ENCODE data around the gene GPC2.
A peak's percentile ranks its signal among the peaks of the same experiment; 100 is the strongest.
"Not testable (repeated sequence)": the region's sequence is repeated elsewhere in the genome, so short reads cannot be mapped to it uniquely, and the experiment has no call there.

The GPC2 gene

GRCh38 chr7:100152404-100152803 lies 24.8 kb downstream of the GPC2 start:
- DNase-seq (ENCODE audit: low read depth, low spot score), result no peak

GRCh38 chr7:100148559-100149328 lies 28.4 kb downstream of the GPC2 start, which contains the start of gene LAMTOR4:
Gene LAMTOR4 (plus strand): TSS chr7:100148918. CDS start chr7:100148973, 55 bp downstream.
- peak; percentile 100 for DNase-seq (ENCODE audit: low read depth, low spot score)

GRCh38 chr7:100148225-100148558 lies 29.0 kb downstream of the GPC2 start:
- DNase-seq (ENCODE audit: low read depth, low spot score), result no peak

DNA sequence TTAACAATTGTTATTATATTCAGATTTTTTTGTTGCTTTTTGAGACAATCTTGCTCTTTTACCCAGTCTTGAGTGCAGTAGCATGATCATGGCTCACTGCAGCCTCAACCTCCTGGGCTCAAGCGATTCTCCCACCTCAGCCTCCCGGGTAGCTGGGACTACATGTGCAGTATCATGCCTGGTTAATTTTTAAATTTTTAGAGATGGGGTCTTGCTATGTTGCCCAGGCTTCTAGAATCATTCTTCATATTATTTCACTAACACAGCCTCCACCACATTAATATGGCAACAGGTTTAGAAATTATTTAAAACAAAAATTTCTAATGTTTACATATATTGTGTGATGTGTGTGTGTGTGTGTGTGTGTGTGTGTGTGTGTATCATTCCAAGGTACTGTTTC lies 29.9 kb downstream of the GPC2 start:
- DNase-seq (ENCODE audit: low read depth, low spot score), result no peak

DNA sequence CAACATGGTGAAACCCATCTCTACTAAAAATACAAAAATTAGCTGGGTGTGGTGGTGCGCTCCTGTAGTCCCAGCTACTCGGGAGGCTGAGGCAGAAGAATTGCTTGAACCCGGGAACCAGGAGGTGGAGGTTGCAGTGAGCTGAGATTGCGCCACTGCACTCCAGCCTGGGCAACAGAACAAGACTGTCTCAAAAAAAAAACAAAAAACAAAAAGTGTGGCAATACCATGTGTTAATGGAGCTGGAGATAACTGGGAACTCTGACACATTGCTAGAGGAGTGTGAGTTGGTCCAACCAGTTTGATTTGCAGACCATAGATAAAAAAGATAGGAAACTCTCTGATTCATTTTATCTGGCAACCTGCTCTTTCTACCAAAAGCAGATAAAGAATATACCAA lies 30.8 kb downstream of the GPC2 start:
- not testable (repeated sequence) for DNase-seq (ENCODE audit: low read depth, low spot score)

- no peak for DNase-seq (ENCODE audit: low read depth, low spot score)
These were observed 34.7 kb downstream of the GPC2 start for GRCh38 chr7:100142461-100142860.

DNA sequence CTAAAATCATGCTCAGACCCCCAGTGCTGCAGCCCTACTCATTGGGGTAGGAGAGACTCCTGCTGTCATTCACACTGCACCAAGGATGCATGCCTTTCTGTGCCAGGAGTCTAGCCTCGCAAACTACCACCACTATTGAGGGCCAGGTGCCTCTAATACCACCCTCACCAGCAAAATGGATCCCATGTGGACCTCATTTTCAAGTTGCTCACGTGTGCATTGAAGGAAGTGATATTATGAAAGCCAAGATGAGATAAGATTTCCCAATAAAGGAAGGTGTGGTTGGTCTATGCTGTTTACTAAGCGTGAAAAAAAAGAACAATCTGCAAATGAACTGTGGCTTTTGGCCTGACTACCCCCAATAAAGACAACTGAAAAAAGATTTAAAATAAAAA lies 35.6 kb downstream of the GPC2 start:
- no peak for DNase-seq (ENCODE audit: low read depth, low spot score)

GRCh38 chr7:100137851-100138760 lies 39.1 kb downstream of the GPC2 start:
- no peak for DNase-seq (ENCODE audit: low read depth, low spot score)

GRCh38 chr7:100132697-100133151 lies 44.5 kb downstream of the GPC2 start:
- peak; percentile 80 for DNase-seq (ENCODE audit: low read depth, low spot score)

GRCh38 chr7:100132126-100132525 lies 45.1 kb downstream of the GPC2 start:
- DNase-seq (ENCODE audit: low read depth, low spot score), result no peak

DNA sequence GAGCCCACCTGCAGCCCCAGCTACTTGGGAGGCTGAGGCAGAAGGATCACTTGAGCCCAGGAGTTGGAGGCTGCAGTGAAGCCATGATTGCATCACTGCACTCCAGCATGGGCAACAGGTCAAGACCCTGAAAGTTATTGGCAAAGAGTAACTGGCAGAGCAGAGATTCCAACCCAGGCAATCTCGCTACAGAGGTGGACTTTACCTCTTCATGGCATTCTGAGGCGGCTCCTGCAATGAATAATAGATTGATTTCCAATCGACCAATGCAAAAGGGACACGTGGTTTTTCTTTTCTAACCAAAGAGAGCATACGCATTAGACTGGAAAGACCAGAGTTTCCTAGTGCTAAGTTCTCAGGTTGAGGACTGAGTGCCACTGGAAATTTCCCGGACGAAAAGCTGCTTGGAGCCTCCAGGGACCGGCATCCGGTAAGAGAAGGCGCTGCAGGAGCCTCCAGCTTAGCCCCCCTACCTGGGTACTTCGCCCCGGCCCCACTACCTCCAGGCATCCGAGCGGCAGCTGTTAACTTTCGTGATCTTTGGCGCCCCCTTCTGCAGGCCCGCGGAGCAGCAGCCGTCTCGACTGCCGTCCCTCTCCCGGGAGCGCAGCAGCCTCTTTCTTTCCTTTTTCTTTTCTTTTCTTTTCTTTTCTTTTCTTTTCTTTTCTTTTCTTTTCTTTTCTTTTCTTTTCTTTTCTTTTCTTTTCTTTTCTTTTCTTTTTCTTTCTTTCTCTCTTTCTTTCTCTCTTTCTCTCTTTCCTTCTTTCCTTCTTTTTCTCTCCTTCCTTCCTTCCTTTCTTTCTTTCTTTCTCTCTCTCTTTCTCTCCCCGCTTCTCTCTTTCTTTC lies 46.4 kb downstream of the GPC2 start:
- peak; percentile 91 for DNase-seq (ENCODE audit: low read depth, low spot score)

DNA sequence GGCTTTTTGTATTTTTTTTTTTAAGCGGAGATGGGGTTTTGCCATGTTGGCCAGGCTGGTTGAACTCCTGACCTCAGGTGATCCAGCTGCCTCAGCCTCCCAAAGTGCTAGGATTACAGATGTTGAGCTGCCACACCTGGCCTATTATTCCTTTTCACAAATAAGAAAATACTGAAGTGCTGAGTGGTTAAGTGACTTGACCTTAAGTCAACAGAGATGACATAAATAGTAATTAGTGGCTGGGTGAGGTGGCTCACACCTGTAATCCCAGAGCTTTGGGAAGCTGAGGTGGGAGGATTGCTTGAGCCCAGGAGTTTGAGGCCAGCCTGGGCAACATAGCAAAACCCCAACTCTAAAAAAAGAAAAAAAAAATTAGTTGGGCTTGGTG lies 47.0 kb downstream of the GPC2 start:
- not testable (repeated sequence) for DNase-seq (ENCODE audit: low read depth, low spot score)

DNA sequence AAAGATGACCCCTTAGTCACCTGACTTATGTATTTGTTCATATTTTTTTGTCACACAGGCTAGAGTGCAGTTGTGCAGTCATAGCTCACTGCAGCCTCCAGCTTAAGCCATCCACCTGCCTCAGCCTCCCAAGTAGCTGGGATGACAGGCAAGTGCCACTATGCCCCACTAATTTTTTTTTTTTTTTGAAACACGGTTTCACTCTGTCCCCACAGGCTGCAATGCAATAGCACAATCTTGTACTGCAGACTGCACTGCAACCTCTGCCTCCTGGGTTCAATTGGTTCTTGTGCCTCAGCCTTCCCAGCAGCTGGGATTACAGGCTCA lies 48.6 kb downstream of the GPC2 start:
- no peak for DNase-seq (ENCODE audit: low read depth, low spot score)

GRCh38 chr7:100127866-100128636 lies 49.1 kb downstream of the GPC2 start:
- peak; percentile 44 for DNase-seq (ENCODE audit: low read depth, low spot score)

DNA sequence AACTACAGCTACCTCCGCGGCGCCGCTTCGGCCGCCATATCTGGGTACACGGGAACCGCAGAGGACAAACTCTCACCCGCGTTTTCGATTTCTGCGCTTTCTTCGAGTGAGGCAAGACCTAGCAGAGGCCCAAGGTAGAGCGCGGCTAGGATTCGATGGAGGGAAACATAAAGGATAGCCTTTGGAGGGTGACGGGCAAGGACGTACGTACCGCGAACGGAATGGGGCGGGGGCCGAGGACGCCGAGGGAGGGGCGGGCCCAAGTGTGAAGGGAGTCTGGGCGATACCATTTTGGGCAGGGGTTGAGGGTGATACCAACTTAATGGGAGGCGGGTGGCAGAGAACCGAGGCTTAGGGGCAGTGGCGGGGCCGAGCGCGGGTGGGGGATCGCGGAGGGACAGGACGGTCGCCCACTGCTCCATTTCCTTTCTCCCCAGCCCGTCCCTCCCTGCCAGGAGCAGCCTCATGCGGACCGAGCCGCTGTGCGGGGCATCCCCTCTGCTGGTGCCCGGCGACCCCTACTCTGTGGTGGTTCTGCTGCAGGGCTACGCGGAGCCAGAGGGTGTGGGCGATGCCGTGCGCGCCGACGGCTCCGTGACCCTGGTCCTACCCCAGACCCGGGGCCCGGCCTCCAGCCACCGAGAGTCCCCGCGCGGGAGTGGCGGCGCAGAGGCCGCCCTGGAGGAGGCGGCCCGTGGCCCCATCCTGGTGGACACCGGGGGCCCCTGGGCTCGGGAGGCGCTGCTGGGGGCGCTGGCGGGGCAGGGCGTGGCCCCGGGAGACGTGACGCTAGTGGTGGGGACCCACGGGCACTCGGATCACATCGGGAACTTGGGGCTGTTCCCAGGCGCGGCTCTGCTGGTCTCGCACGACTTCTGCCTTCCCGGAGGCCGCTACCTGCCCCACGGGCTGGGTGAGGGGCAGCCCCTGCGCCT lies 50.0 kb downstream of the GPC2 start, which contains the start of gene MBLAC1:
TSS of gene MBLAC1 (plus strand) at position 37 of the 935 bp plus-strand sequence. CDS start at position 466, 429 bp downstream.
- peak; percentile 88 for DNase-seq (ENCODE audit: low read depth, low spot score)

GRCh38 chr7:100126239-100126930 lies 50.8 kb downstream of the GPC2 start:
- no peak for DNase-seq (ENCODE audit: low read depth, low spot score)

DNA sequence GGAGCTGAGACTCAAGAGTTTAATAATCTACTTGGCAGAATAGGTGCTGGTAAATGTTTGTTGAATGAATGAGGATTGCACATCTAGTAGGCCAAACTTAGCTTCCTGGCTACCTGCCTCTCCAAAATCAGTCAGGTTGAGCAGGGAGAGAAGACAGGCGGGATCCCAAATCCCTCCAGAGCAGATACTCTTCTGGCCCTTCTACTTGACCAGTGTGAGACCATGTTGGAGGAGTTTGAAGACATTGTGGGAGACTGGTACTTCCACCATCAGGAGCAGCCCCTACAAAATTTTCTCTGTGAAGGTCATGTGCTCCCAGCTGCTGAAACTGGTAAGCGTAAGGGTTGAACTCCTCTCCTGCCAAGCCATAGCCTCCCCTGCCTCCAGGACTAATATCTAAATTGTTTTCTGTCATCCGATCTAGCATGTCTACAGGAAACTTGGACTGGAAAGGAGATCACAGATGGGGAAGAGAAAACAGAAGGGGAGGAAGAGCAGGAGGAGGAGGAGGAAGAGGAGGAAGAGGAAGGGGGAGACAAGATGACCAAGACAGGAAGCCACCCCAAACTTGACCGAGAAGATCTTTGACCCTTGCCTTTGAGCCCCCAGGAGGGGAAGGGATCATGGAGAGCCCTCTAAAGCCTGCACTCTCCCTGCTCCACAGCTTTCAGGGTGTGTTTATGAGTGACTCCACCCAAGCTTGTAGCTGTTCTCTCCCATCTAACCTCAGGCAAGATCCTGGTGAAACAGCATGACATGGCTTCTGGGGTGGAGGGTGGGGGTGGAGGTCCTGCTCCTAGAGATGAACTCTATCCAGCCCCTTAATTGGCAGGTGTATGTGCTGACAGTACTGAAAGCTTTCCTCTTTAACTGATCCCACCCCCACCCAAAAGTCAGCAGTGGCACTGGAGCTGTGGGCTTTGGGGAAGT lies 52.6 kb downstream of the GPC2 start:
- DNase-seq (ENCODE audit: low read depth, low spot score), result no peak

- no peak for DNase-seq (ENCODE audit: low read depth, low spot score)
These were observed 54.6 kb downstream of the GPC2 start for GRCh38 chr7:100122568-100122967.

Data from ELF-1 (cell line).